GM12872 (cell line): Measurements from ENCODE around the gene COL13A1.

ENCODE experiments used
- TF ChIP-seq, protein P1 (sequence below): IDR thresholded peaks from 3 replicates; pipeline ENCODE4 v1.5.1; 2011; ENCODE audit warnings: low read depth, mild to moderate bottlenecking, low read length, moderate library complexity; ENCODE audit not compliant: insufficient read depth

Gene COL13A1

DNA sequence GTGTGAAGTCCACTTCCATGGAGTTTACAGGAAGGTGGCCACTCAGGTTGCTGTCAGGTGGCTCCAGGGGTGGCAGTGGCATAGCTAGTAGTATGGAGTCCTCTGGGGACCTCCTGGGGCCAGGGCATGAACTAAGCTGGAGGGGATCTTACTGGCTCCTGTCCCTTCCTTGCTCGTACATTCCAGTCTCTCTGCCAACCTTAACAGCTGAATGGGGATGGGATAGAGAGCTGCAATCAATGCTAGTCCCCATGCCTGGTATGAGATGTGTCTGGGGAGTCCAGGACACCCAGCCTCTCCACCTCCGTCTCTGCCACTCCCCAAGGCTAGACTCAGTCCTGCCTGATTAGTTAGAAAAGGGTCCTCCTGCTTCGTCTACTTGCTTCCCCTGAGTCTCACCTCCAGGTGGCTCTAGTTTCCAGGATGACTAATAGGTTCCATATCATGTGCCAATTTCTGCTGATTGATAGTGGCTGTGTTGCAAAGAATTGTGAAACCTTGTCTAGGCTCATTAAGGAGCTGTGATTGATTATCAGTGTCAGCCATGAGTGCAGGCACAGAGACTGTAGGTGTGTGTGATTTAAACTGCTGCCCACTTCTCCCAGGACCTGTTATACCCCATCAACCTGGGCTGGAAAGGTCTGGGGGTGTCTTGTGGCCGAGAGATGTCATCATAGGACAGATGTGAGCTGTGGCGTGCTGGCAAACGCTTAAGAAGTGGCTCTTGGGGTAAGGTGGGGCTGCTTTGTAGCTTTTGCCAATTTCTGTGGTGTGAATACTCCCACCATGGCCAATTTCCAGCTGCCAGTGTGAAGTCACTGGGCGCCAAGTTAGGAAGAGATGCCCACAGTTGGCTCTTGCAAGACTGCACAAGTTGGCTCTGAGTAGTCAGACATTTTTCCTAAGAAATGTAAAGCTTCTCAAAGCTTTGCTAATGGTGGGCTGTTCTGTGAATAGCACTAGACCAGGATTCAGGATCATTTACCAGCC lies 59.8 kb downstream of the COL13A1 start:
- TF ChIP-seq, protein P1, sequence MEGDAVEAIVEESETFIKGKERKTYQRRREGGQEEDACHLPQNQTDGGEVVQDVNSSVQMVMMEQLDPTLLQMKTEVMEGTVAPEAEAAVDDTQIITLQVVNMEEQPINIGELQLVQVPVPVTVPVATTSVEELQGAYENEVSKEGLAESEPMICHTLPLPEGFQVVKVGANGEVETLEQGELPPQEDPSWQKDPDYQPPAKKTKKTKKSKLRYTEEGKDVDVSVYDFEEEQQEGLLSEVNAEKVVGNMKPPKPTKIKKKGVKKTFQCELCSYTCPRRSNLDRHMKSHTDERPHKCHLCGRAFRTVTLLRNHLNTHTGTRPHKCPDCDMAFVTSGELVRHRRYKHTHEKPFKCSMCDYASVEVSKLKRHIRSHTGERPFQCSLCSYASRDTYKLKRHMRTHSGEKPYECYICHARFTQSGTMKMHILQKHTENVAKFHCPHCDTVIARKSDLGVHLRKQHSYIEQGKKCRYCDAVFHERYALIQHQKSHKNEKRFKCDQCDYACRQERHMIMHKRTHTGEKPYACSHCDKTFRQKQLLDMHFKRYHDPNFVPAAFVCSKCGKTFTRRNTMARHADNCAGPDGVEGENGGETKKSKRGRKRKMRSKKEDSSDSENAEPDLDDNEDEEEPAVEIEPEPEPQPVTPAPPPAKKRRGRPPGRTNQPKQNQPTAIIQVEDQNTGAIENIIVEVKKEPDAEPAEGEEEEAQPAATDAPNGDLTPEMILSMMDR = peak; percentile 11; the same call in 1 of the 3 replicates

- TF ChIP-seq, protein P1 = no peak
These were observed 61.3 kb downstream of the COL13A1 start for GRCh38 chr10:69862882-69863530.

DNA sequence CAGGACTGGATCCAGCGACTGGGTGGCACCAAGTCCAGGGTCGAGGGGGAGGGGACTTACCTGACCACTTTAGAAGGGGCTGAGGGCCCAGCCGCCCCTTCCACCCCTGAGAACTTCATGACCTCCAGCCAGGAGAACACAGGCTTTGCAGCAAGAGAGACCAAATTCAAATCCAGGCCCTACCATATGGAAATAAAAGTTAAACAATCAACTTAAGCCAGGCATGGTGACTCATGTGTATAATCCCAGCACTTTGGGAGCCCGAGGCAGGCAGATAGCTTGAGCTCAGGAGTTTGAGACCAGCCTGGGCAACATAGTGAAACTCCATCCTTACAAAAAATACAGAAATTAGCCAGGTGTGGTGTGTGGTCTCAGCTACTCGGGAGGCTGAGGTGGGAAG lies 61.9 kb downstream of the COL13A1 start:
- TF ChIP-seq, protein P1 = no peak

- TF ChIP-seq, protein P1 = no peak
These were observed 62.6 kb downstream of the COL13A1 start for GRCh38 chr10:69864321-69864720.

DNA sequence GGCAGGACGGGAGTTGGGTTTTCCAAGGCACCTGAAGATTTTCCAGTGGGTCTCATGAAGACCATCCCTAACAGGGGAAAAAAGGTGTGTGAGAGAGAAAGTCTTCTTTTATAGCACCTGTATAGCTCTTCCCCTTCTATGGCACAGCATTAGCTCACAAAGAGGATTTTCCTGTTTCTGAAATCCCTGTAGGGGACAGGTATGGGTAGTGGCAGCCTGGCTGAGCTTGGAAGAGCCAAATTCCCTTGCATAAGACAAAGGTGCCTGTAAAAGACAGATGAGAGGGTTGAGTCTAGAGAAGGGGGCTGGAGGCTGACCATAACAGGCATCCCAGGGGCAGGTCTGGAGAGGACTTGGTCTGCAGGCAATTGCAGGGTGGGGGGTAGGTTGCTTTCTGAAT lies 63.7 kb downstream of the COL13A1 start:
- TF ChIP-seq, protein P1 = no peak

- TF ChIP-seq, protein P1 = no peak
These were observed 64.6 kb downstream of the COL13A1 start for GRCh38 chr10:69866246-69866687.

- TF ChIP-seq, protein P1 = no peak
These were observed 65.2 kb downstream of the COL13A1 start for GRCh38 chr10:69866688-69867461.
